ENCODE data around the gene CD63. TPM values are rescaled to one million over a fixed set of nuclear protein-coding genes. Genes with fewer than 3 reads are reported as not detected.
A peak's percentile ranks its signal among the peaks of the same experiment; 100 is the strongest.

The CD63 gene
- total and polyA plus RNA-seq, 2 of the 13 experiments (the other 11 are each of a cell fraction or from before 2014, with no cell fraction given): 234 to 277 TPM

GRCh38 chr12:55728939-55729818 is at the start of gene CD63 (continued):
- no peak for TF ChIP-seq MBD4 (IDR thresholded peaks at IDR 0.05; ENCODE audit: borderline replicate concordance, low read length)
- no peak for TF ChIP-seq CBFB (CRISPR knock-in tag; IDR thresholded peaks at IDR 0.05)
- TF ChIP-seq ZBTB2 (CRISPR knock-in tag; IDR thresholded peaks at IDR 0.05; ENCODE audit: low read depth): peak; percentile 72; the same call in 1 of the 2 replicates
- TF ChIP-seq ZBTB40 (IDR thresholded peaks at IDR 0.05): no peak
- TF ChIP-seq ZBTB40 (CRISPR knock-in tag; IDR thresholded peaks at IDR 0.05): no peak
- TF ChIP-seq SNAI1 (CRISPR knock-in tag; IDR thresholded peaks at IDR 0.05; ENCODE audit: borderline replicate concordance): no peak
- no peak for TF ChIP-seq ZNF333 (CRISPR knock-in tag; IDR thresholded peaks at IDR 0.05; ENCODE audit: borderline replicate concordance)
- TF ChIP-seq EEA1 (CRISPR knock-in tag; IDR thresholded peaks at IDR 0.05; ENCODE audit: borderline replicate concordance): no peak
- peak; percentile 55 for TF ChIP-seq POLR2AphosphoS5 (IDR thresholded peaks at IDR 0.05; ENCODE audit: low read depth, low read length)
- TF ChIP-seq ZNF160 (CRISPR knock-in tag; IDR thresholded peaks at IDR 0.05): no peak
- 0 out of 2 replicates have a peak, but pooled peaks have one; percentile 23 for TF ChIP-seq RNF2 (conservative IDR thresholded peaks at IDR 0.05; ENCODE audit: low read depth)
- TF ChIP-seq BHLHE40 (IDR thresholded peaks at IDR 0.05; ENCODE audit: low read length): 0 out of 2 replicates have a peak, but pooled peaks have one; percentile 9
- TF ChIP-seq, protein P1, sequence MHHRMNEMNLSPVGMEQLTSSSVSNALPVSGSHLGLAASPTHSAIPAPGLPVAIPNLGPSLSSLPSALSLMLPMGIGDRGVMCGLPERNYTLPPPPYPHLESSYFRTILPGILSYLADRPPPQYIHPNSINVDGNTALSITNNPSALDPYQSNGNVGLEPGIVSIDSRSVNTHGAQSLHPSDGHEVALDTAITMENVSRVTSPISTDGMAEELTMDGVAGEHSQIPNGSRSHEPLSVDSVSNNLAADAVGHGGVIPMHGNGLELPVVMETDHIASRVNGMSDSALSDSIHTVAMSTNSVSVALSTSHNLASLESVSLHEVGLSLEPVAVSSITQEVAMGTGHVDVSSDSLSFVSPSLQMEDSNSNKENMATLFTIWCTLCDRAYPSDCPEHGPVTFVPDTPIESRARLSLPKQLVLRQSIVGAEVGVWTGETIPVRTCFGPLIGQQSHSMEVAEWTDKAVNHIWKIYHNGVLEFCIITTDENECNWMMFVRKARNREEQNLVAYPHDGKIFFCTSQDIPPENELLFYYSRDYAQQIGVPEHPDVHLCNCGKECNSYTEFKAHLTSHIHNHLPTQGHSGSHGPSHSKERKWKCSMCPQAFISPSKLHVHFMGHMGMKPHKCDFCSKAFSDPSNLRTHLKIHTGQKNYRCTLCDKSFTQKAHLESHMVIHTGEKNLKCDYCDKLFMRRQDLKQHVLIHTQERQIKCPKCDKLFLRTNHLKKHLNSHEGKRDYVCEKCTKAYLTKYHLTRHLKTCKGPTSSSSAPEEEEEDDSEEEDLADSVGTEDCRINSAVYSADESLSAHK (CRISPR knock-in tag; IDR thresholded peaks at IDR 0.05; ENCODE audit: borderline replicate concordance): no peak
- no peak for TF ChIP-seq IKZF4 (CRISPR knock-in tag; IDR thresholded peaks at IDR 0.05; ENCODE audit: borderline replicate concordance, low read depth, not compliant biosample characterization)

Data from HepG2 (cell line).